ENCODE results near the gene ERCC6L. TPM values are rescaled to one million over a fixed set of nuclear protein-coding genes. Genes with fewer than 3 reads are reported as not detected.

ERCC6L gene
- total RNA-seq, 4 donors from 2014 or later, result 0.06 to 0.13 TPM; not detected in 2

- H3K27me3 ChIP-seq, result no peaks in the 10 kb centered on the region
- peak overlapping the region in 3 of 4 donors; percentile 1 to 29 (median 24) for H3K4me3 ChIP-seq
- intact Hi-C loops (cut with DNase I), result no loop called here
- 67% methylated on average over 6 of the region's 6 CpGs for WGBS
- H3K9me3 ChIP-seq, result no peaks in the 10 kb centered on the region
- DNase-seq (ENCODE audit: extremely low spot score), result no peak
- TF ChIP-seq EP300 (IDR thresholded peaks at IDR 0.05) (no peak), POLR2AphosphoS5 (IDR thresholded peaks at IDR 0.05) (no peak), POLR2A (IDR thresholded peaks at IDR 0.05; ENCODE audit: low read depth) (no peak), CTCF (IDR thresholded peaks at IDR 0.05) (no peak)
- H3K4me1 ChIP-seq, result no peaks in the 10 kb centered on the region
- no peak overlapping the region for H3K27ac ChIP-seq (replicated peaks in 1 of 4)
- H3K36me3 ChIP-seq, result no peaks in the 10 kb centered on the region
Observed at GRCh38 chrX:72169008-72169728, 69.7 kb downstream of the ERCC6L start.

- no peak for DNase-seq (ENCODE audit: extremely low spot score)
- no peak for TF ChIP-seq CTCF (IDR thresholded peaks at IDR 0.05)
- no peak for TF ChIP-seq POLR2AphosphoS5 (IDR thresholded peaks at IDR 0.05)
- no peak for TF ChIP-seq EP300 (IDR thresholded peaks at IDR 0.05)
- TF ChIP-seq POLR2A (IDR thresholded peaks at IDR 0.05; ENCODE audit: low read depth), result no peak
- no peak overlapping the region for H3K27ac ChIP-seq (replicated peaks in 1 of 4)
- H3K27me3 ChIP-seq, result no peaks in the 10 kb centered on the region
- no peaks in the 10 kb centered on the region for H3K4me1 ChIP-seq
- no peaks in the 10 kb centered on the region for H3K9me3 ChIP-seq
- WGBS, result 69% methylated on average over 4 of the region's 4 CpGs
- intact Hi-C loops (cut with DNase I), result no loop called here
- H3K36me3 ChIP-seq, result no peaks in the 10 kb centered on the region
- H3K4me3 ChIP-seq, result no peak overlapping the region
Observed at GRCh38 chrX:72165551-72165950, 73.3 kb downstream of the ERCC6L start.

- no peak for TF ChIP-seq POLR2AphosphoS5 (IDR thresholded peaks at IDR 0.05)
- no peak for TF ChIP-seq EP300 (IDR thresholded peaks at IDR 0.05)
- TF ChIP-seq CTCF (IDR thresholded peaks at IDR 0.05), result no peak
- TF ChIP-seq POLR2A (IDR thresholded peaks at IDR 0.05; ENCODE audit: low read depth), result no peak
- WGBS, result 77% methylated on average over 10 of the region's 10 CpGs
Observed at GRCh38 chrX:72159769-72160168, 79.1 kb downstream of the ERCC6L start.

GRCh38 chrX:72158773-72159172 is 80.1 kb downstream of the ERCC6L start:
- Histone ChIP-seq H3K4me1 (no peaks in the 10 kb centered on the region), H3K27ac (replicated peaks in 1 of 4) (no peak overlapping the region), H3K9me3 (no peaks in the 10 kb centered on the region), H3K36me3 (no peaks in the 10 kb centered on the region), H3K27me3 (no peaks in the 10 kb centered on the region), H3K4me3 (no peak overlapping the region)
- TF ChIP-seq EP300 (IDR thresholded peaks at IDR 0.05), result no peak
- TF ChIP-seq CTCF (IDR thresholded peaks at IDR 0.05), result no peak
- no peak for TF ChIP-seq POLR2AphosphoS5 (IDR thresholded peaks at IDR 0.05)
- no peak for TF ChIP-seq POLR2A (IDR thresholded peaks at IDR 0.05; ENCODE audit: low read depth)
- no peak for DNase-seq (ENCODE audit: extremely low spot score)
- WGBS, result 97% methylated on average over 3 of the region's 3 CpGs
- intact Hi-C loops (cut with DNase I), result no loop called here

More at GRCh38 chrX:72159769-72160168, 79.1 kb downstream of the ERCC6L start:
- Histone ChIP-seq H3K36me3 (no peaks in the 10 kb centered on the region), H3K27me3 (no peaks in the 10 kb centered on the region), H3K4me1 (no peaks in the 10 kb centered on the region), H3K9me3 (no peaks in the 10 kb centered on the region), H3K27ac (replicated peaks in 1 of 4) (no peak overlapping the region), H3K4me3 (no peak overlapping the region)
- intact Hi-C loops (cut with DNase I), result no loop called here
- no peak for DNase-seq (ENCODE audit: extremely low spot score)

Small RNA genes lying within 50 kb of the gene (small RNA-seq; reads per million reads assigned to genes)
- 0 reads per million in 3 donors for gene RF00019

Other genes starting within 250 kb of the ERCC6L start
- 10 to 100 TPM in 3 of 4 donors, 1 to 10 TPM in 1; 8.0 to 19.8 (median 13.3) TPM for gene RTL5, start 107.1 kb downstream of the ERCC6L start, total RNA-seq
- 10 to 100 TPM in 3 of 4 donors, 1 to 10 TPM in 1; 6.8 to 20.4 (median 11.5) TPM for gene PIN4, start 57.3 kb downstream of the ERCC6L start, total RNA-seq
- 1,000 to 10,000 TPM in 1 of 4 donors, 100 to 1,000 TPM in 3; 716 to 1,056 (median 798) TPM for gene RPS4X, start 38.2 kb upstream of the ERCC6L start, total RNA-seq
- gene CITED1, start 66.9 kb upstream of the ERCC6L start, total RNA-seq, result 1 to 10 TPM in 2 of 4 donors, under 1 TPM in 2; 0.45 to 1.8 (median 1.2) TPM